HG03139 (cell line): Measurements from ENCODE around the gene TAAR2.
A peak's percentile ranks its signal among the peaks of the same experiment; 100 is the strongest.
"Not testable (repeated sequence)": the region's sequence is repeated elsewhere in the genome, so short reads cannot be mapped to it uniquely, and the experiment has no call there.

Experiments used
- ATAC-seq: cut with Tn5 transposase; IDR thresholded peaks from one replicate; pipeline ENCODE4 v1.9.1; 2021; ENCODE audit not compliant: unreplicated experiment

Gene TAAR2

GRCh38 chr6:132614554-132614953, 9.5 kb downstream of the TAAR2 start:
- ATAC-seq: no peak

GRCh38 chr6:132612449-132613108, 11.5 kb downstream of the TAAR2 start:
- ATAC-seq: no peak

GRCh38 chr6:132611616-132612015, 12.5 kb downstream of the TAAR2 start:
- ATAC-seq: no peak

- peak; percentile 80 for ATAC-seq
These were observed 16.4 kb downstream of the TAAR2 start for GRCh38 chr6:132607544-132608233.

- no peak for ATAC-seq
These were observed 19.4 kb downstream of the TAAR2 start for GRCh38 chr6:132604635-132605152.

GRCh38 chr6:132600900-132601299, 23.2 kb downstream of the TAAR2 start:
- not testable (repeated sequence) for ATAC-seq

GRCh38 chr6:132598473-132598872, 25.6 kb downstream of the TAAR2 start:
- ATAC-seq: no peak

- ATAC-seq: no peak
These were observed 27.9 kb downstream of the TAAR2 start for GRCh38 chr6:132596201-132596600.

GRCh38 chr6:132592855-132593254, 31.2 kb downstream of the TAAR2 start:
- no peak for ATAC-seq

- no peak for ATAC-seq
These were observed 33.7 kb downstream of the TAAR2 start for GRCh38 chr6:132590362-132590761.

GRCh38 chr6:132589454-132589853, 34.6 kb downstream of the TAAR2 start, which contains the start of gene TAAR5:
Gene TAAR5, minus strand, starts transcription at chr6:132589741. Its CDS starts 55 bp downstream, at chr6:132589686.
- no peak for ATAC-seq

GRCh38 chr6:132587424-132587823, 36.7 kb downstream of the TAAR2 start:
- ATAC-seq: no peak

GRCh38 chr6:132584698-132585097, 39.4 kb downstream of the TAAR2 start:
- ATAC-seq: no peak

- ATAC-seq: no peak
These were observed 52.3 kb downstream of the TAAR2 start for GRCh38 chr6:132571774-132572173.

GRCh38 chr6:132570221-132570777, 53.8 kb downstream of the TAAR2 start, which contains the start of gene TAAR6:
Gene TAAR6, plus strand, starts transcription at chr6:132570322. Its CDS starts 0 bp downstream, at chr6:132570322.
- ATAC-seq: no peak

- no peak for ATAC-seq
These were observed 54.9 kb downstream of the TAAR2 start for GRCh38 chr6:132569170-132569569.

- no peak for ATAC-seq
These were observed 55.5 kb downstream of the TAAR2 start for GRCh38 chr6:132568611-132569010.

- ATAC-seq: no peak
These were observed 56.5 kb downstream of the TAAR2 start for GRCh38 chr6:132567566-132567965.
